Measurements from ENCODE around the gene TAPBP.
"Not testable (repeated sequence)": the region's sequence is repeated elsewhere in the genome, so short reads cannot be mapped to it uniquely, and the experiment has no call there.

TAPBP gene

DNA sequence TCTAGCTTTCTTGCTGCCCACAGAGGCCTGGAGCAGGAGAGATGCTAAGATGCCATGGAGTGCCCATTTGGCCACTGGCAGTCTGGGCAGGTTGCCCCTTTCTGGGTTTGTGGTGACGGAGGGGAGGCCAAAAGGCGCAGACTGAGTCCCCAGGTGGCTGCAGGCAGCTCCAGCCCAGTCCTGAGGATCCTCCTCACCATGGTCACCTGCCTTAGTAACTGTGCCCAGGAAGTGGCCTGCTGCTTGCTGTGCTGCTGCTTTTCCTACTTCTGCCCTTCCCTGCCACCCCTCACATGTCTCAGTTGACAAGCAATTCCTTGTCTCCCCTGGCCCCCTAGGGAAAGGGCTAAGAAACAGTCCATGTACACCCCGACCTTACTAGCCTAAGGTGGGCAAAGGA lies 42.4 kb upstream of the TAPBP start:
- Histone ChIP-seq H3K4me2 (ENCODE audit: low read length) (no peak overlapping the region), H3K27me3 (ENCODE audit: insufficient read depth, low read length) (0 out of 2 replicates have a peak, but pooled peaks cover 10% of the 10 kb centered on the region), H3K9me3 (ENCODE audit: low read length) (no peaks in the 10 kb centered on the region), H3K4me3 (ENCODE audit: low read depth, low read length, poor library complexity, severe bottlenecking) (no peak overlapping the region), H4K20me1 (ENCODE audit: insufficient read depth, low read length) (no peaks in the 10 kb centered on the region), H3K4me1 (ENCODE audit: insufficient read depth, low read length, severe bottlenecking) (no peaks in the 10 kb centered on the region), H3F3A (ENCODE audit: insufficient read depth, low read length) (no peaks in the 10 kb centered on the region), H3K27ac (ENCODE audit: low read depth, low read length, poor library complexity, severe bottlenecking) (no peak overlapping the region), H2AFZ (ENCODE audit: low read length) (no peak overlapping the region), H3K79me2 (ENCODE audit: insufficient read depth, low read length) (no peaks in the 10 kb centered on the region), H3K36me3 (ENCODE audit: insufficient read depth, low read length) (no peaks in the 10 kb centered on the region), H3K9ac (ENCODE audit: low read length) (no peak overlapping the region), H3K9me2 (ENCODE audit: low read depth, low read length) (no peaks in the 10 kb centered on the region)
- TF ChIP-seq CTCF (IDR thresholded peaks at IDR 0.05; ENCODE audit: low read length) (no peak), EZH2 (IDR thresholded peaks at IDR 0.05; ENCODE audit: borderline replicate concordance, low read length) (no peak)

- H3K36me3 ChIP-seq (ENCODE audit: insufficient read depth, low read length); H3K4me3 ChIP-seq (ENCODE audit: low read depth, low read length, poor library complexity, severe bottlenecking); H3K9me2 ChIP-seq (ENCODE audit: low read depth, low read length); H3K79me2 ChIP-seq (ENCODE audit: insufficient read depth, low read length); H3K27ac ChIP-seq (ENCODE audit: low read depth, low read length, poor library complexity, severe bottlenecking); H3K4me2 ChIP-seq (ENCODE audit: low read length); H4K20me1 ChIP-seq (ENCODE audit: insufficient read depth, low read length); H3K9ac ChIP-seq (ENCODE audit: low read length); H3K9me3 ChIP-seq (ENCODE audit: low read length); H3F3A ChIP-seq (ENCODE audit: insufficient read depth, low read length); H2AFZ ChIP-seq (ENCODE audit: low read length); H3K4me1 ChIP-seq (ENCODE audit: insufficient read depth, low read length, severe bottlenecking): not testable (repeated sequence)
- H3K27me3 ChIP-seq (ENCODE audit: insufficient read depth, low read length) = 0 out of 2 replicates have a peak, but pooled peaks cover 10% of the 10 kb centered on the region
Observed at GRCh38 chr6:33355860-33356259, 42.0 kb upstream of the TAPBP start.

DNA sequence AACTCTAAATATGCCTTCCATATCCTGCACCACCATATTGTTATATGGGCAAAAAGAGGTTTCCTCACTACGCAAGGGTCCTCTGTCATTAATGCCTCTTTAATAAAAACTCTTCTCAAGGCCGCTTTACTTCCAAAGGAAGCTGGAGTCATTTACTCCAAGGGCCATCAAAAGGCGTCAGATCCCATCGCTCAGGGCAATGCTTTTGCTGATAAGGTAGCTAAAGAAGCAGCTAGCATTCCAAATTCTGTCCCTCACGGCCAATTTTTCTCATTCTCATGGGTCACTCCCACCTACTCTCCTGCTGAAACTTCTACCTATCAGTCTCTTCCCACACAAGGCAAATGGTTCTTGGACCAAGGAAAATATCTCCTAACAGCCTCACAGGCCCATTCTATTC lies 33.9 kb upstream of the TAPBP start:
- Histone ChIP-seq H3K9me3 (ENCODE audit: low read length) (no peaks in the 10 kb centered on the region), H3K27me3 (ENCODE audit: insufficient read depth, low read length) (no peaks in the 10 kb centered on the region), H3K4me2 (ENCODE audit: low read length) (no peak overlapping the region), H3K4me1 (ENCODE audit: insufficient read depth, low read length, severe bottlenecking) (peaks cover 23% of the 10 kb centered on the region), H3K79me2 (ENCODE audit: insufficient read depth, low read length) (no peaks in the 10 kb centered on the region), H3F3A (ENCODE audit: insufficient read depth, low read length) (no peaks in the 10 kb centered on the region), H3K27ac (ENCODE audit: low read depth, low read length, poor library complexity, severe bottlenecking) (no peak overlapping the region), H3K36me3 (ENCODE audit: insufficient read depth, low read length) (no peaks in the 10 kb centered on the region; the same call in 1 of the 2 replicates), H4K20me1 (ENCODE audit: insufficient read depth, low read length) (no peaks in the 10 kb centered on the region), H3K9ac (ENCODE audit: low read length) (no peak overlapping the region), H3K9me2 (ENCODE audit: low read depth, low read length) (no peaks in the 10 kb centered on the region), H2AFZ (ENCODE audit: low read length) (no peak overlapping the region), H3K4me3 (ENCODE audit: low read depth, low read length, poor library complexity, severe bottlenecking) (no peak overlapping the region)
- TF ChIP-seq EZH2 (IDR thresholded peaks at IDR 0.05; ENCODE audit: borderline replicate concordance, low read length) = no peak
- no peak for TF ChIP-seq CTCF (IDR thresholded peaks at IDR 0.05; ENCODE audit: low read length)

- not testable (repeated sequence) for H3K27me3 ChIP-seq (ENCODE audit: insufficient read depth, low read length); H3K9ac ChIP-seq (ENCODE audit: low read length); H2AFZ ChIP-seq (ENCODE audit: low read length); H3K27ac ChIP-seq (ENCODE audit: low read depth, low read length, poor library complexity, severe bottlenecking); H3K79me2 ChIP-seq (ENCODE audit: insufficient read depth, low read length); H3F3A ChIP-seq (ENCODE audit: insufficient read depth, low read length); H3K4me3 ChIP-seq (ENCODE audit: low read depth, low read length, poor library complexity, severe bottlenecking); H3K9me2 ChIP-seq (ENCODE audit: low read depth, low read length); H3K36me3 ChIP-seq (ENCODE audit: insufficient read depth, low read length); H4K20me1 ChIP-seq (ENCODE audit: insufficient read depth, low read length); H3K9me3 ChIP-seq (ENCODE audit: low read length); H3K4me2 ChIP-seq (ENCODE audit: low read length)
- peaks cover 23% of the 10 kb centered on the region for H3K4me1 ChIP-seq (ENCODE audit: insufficient read depth, low read length, severe bottlenecking)
Observed at GRCh38 chr6:33346972-33347371, 33.1 kb upstream of the TAPBP start.

Measured in OCI-LY1 (cell line).